Measurements from ENCODE around the gene ACVR2A. TPM values are rescaled to one million over a fixed set of nuclear protein-coding genes. Genes with fewer than 3 reads are reported as not detected.

Gene ACVR2A
- total RNA-seq, 2 experiments from 2014 or later, result 13.3 to 14.6 TPM

- no peak overlapping the region for H3K27ac Mint-ChIP-seq
- Histone ChIP-seq H3K4me3 (ENCODE audit: low read length) (no peak overlapping the region), H3K4me1 (ENCODE audit: insufficient read depth, low read length) (peaks cover 19% of the 10 kb centered on the region)
These were observed 3.0 kb downstream of the ACVR2A start for GRCh38 chr2:147847746-147848391.

GRCh38 chr2:147850838-147851237, 6.0 kb downstream of the ACVR2A start:
- Histone ChIP-seq H3K9me3 (ENCODE audit: control insufficient read depth in 1 of 2, insufficient read depth in 1 of 2, low read length in 2 of 2) (no peaks in the 10 kb centered on the region), H3K4me1 (ENCODE audit: insufficient read depth, low read length) (peaks cover 8% of the 10 kb centered on the region), H3K4me3 (ENCODE audit: low read length) (no peak overlapping the region), H3K36me3 (ENCODE audit: insufficient read depth, low read length) (no peaks in the 10 kb centered on the region), H3K27ac (ENCODE audit: low read depth in 1 of 2, low read length in 2 of 2) (no peak overlapping the region), H3K27me3 (ENCODE audit: control insufficient read depth in 1 of 2, insufficient read depth in 2 of 2, low read length in 2 of 2) (no peaks in the 10 kb centered on the region)
- no peak overlapping the region for H3K27ac Mint-ChIP-seq
- H3K36me3 Mint-ChIP-seq (ENCODE audit: low read depth), result no peaks in the 10 kb centered on the region
- intact Hi-C loops (cut with DNase I, micrococcal nuclease), result no loop called here
- H3K27me3 Mint-ChIP-seq, result peaks cover 4% of the 10 kb centered on the region
- peaks cover 67% of the 10 kb centered on the region for H3K4me1 Mint-ChIP-seq (ENCODE audit: low read depth)
- ChIA-PET CTCF (no interaction called here), POLR2A (no interaction called here)
- H3K9me3 Mint-ChIP-seq, result no peaks in the 10 kb centered on the region
- no peak for TF ChIP-seq CTCF (IDR thresholded peaks at IDR 0.05)
- no peak overlapping the region for H3K4me3 Mint-ChIP-seq
- ATAC-seq (ENCODE audit: poor library complexity) (no peak), DNase-seq (no peak)

More at GRCh38 chr2:147847746-147848391, 3.0 kb downstream of the ACVR2A start:
- ChIA-PET CTCF (no interaction called here), POLR2A (no interaction called here)
- Mint-ChIP-seq H3K4me3 (peak overlapping the region; percentile 36), H3K4me1 (ENCODE audit: low read depth) (peaks cover 67% of the 10 kb centered on the region), H3K9me3 (no peaks in the 10 kb centered on the region), H3K27me3 (peaks cover 4% of the 10 kb centered on the region), H3K36me3 (ENCODE audit: low read depth) (peaks cover 12% of the 10 kb centered on the region)
- no peaks in the 10 kb centered on the region for H3K36me3 ChIP-seq (ENCODE audit: insufficient read depth, low read length)
- DNase-seq, result no peak
- intact Hi-C loops (cut with DNase I, micrococcal nuclease), result loop anchor here (5.0 to 10.0 kb wide), 7 partner anchors 59 to 1737 kb away; partner anchors contain the start of genes EPC2 (in 1 of the 2), KIF5C (in 1 of the 2), MBD5 (in 1 of the 2) and MMADHC (in 1 of the 2)
- ATAC-seq (ENCODE audit: poor library complexity), result no peak
- no peak for TF ChIP-seq CTCF (IDR thresholded peaks at IDR 0.05)
- no peaks in the 10 kb centered on the region for H3K27me3 ChIP-seq (ENCODE audit: control insufficient read depth in 1 of 2, insufficient read depth in 2 of 2, low read length in 2 of 2)
- no peaks in the 10 kb centered on the region for H3K9me3 ChIP-seq (ENCODE audit: control insufficient read depth in 1 of 2, insufficient read depth in 1 of 2, low read length in 2 of 2)
- H3K27ac ChIP-seq (ENCODE audit: low read depth in 1 of 2, low read length in 2 of 2), result no peak overlapping the region

GRCh38 chr2:147851244-147851930, 6.6 kb downstream of the ACVR2A start:
- CTCF ChIA-PET, result no interaction called here

More at GRCh38 chr2:147851244-147851930, 6.6 kb downstream of the ACVR2A start:
- no peaks in the 10 kb centered on the region for H3K9me3 Mint-ChIP-seq
- H3K36me3 Mint-ChIP-seq (ENCODE audit: low read depth), result no peaks in the 10 kb centered on the region
- ATAC-seq (ENCODE audit: poor library complexity) (no peak), DNase-seq (no peak)
- H3K4me3 Mint-ChIP-seq, result no peak overlapping the region
- peaks cover 62% of the 10 kb centered on the region for H3K4me1 Mint-ChIP-seq (ENCODE audit: low read depth)
- peaks cover 2% of the 10 kb centered on the region for H3K27me3 Mint-ChIP-seq
- intact Hi-C loops (cut with DNase I, micrococcal nuclease), result no loop called here
- H3K27ac ChIP-seq (ENCODE audit: low read depth in 1 of 2, low read length in 2 of 2), result no peak overlapping the region
- H3K27ac Mint-ChIP-seq, result no peak overlapping the region
- no peak for TF ChIP-seq CTCF (IDR thresholded peaks at IDR 0.05)
- no peaks in the 10 kb centered on the region for H3K9me3 ChIP-seq (ENCODE audit: control insufficient read depth in 1 of 2, insufficient read depth in 1 of 2, low read length in 2 of 2)
- H3K36me3 ChIP-seq (ENCODE audit: insufficient read depth, low read length), result no peaks in the 10 kb centered on the region
- POLR2A ChIA-PET, result no interaction called here
- H3K4me1 ChIP-seq (ENCODE audit: insufficient read depth, low read length), result peaks cover 4% of the 10 kb centered on the region
- no peak overlapping the region for H3K4me3 ChIP-seq (ENCODE audit: low read length)
- H3K27me3 ChIP-seq (ENCODE audit: control insufficient read depth in 1 of 2, insufficient read depth in 2 of 2, low read length in 2 of 2), result no peaks in the 10 kb centered on the region

All from CD4-positive, alpha-beta T cell (primary cell).